K562 (cell line): ENCODE results near the gene TRAPPC1. TPM values are rescaled to one million over a fixed set of nuclear protein-coding genes. Genes with fewer than 3 reads are reported as not detected.

Source experiments
- EHMT2 ChIP-seq: fragments of 450-650 bp; IDR thresholded peaks from 2 replicates; pipeline ENCODE4 v1.6.1; 2018; ENCODE audit warnings: antibody characterized with exemption
- HCFC1 ChIP-seq: IDR thresholded peaks from 2 replicates; pipeline ENCODE4 v1.6.1; 2012; ENCODE audit warnings: low read depth, low read length, improper control_type of control experiment
- MTF1 ChIP-seq: fragments of 250-450 bp; sonication (Bioruptor Pico); IDR thresholded peaks from 2 replicates; pipeline ENCODE4 v1.9.0; 2021; ENCODE audit warnings: moderate library complexity, mild to moderate bottlenecking, inconsistent platforms, borderline replicate concordance
- NUFIP1 ChIP-seq: fragments of 450-650 bp; IDR thresholded peaks from 2 replicates; pipeline ENCODE4 v1.6.1; 2018; ENCODE audit not compliant: partially characterized antibody
- ZC3H4 ChIP-seq: sonication (generic); formaldehyde crosslinking; IDR thresholded peaks from 2 replicates; pipeline ENCODE4 v1.9.0; 2021; ENCODE audit warnings: missing genetic modification reagents, borderline replicate concordance
- ZNF197 ChIP-seq: fragments of 200-800 bp; sonication (Bioruptor generic); IDR thresholded peaks from 2 replicates; pipeline ENCODE4 v1.6.1; 2016; ENCODE audit warnings: low read depth, missing genetic modification characterization, missing compliant biosample characterization
- ZNF212 ChIP-seq: fragments of 450-650 bp; formaldehyde crosslinking; IDR thresholded peaks from 2 replicates; pipeline ENCODE4 v1.4.0; 2020; ENCODE audit warnings: mild to moderate bottlenecking
- ZNF347 ChIP-seq: fragments of 450-650 bp; formaldehyde crosslinking; IDR thresholded peaks from 2 replicates; pipeline ENCODE4 v1.4.0; 2020; ENCODE audit warnings: low read depth, mild to moderate bottlenecking, moderate library complexity
- ZNF766 ChIP-seq: fragments of 200-800 bp; sonication (Bioruptor generic); conservative IDR thresholded peaks from 2 replicates; pipeline ENCODE4 v1.6.1; 2016; ENCODE audit warnings: missing genetic modification characterization, missing compliant biosample characterization
- polyA plus RNA-seq, 8 experiments: library from polyadenylated mRNA; depleted of rRNA in 4 of 8; stranded (reverse) in 5 of 8; unstranded in 3 of 8; fragments of >200 nt; fragmentation: Nextera tagmentation in 2 of 8; fragmentation: Illumina TruSeq in 1 of 8; extraction: Ambion mirVana in 2 of 8; extraction: Trizol in 1 of 8; gene quantifications; 2 replicates each; pipeline versions ENCODE4 v1.2.1 to v1.2.3, GENCODE V29; 2011 to 2014; ENCODE audit warnings: inconsistent platforms in 1 of 8, missing spikeins in 1 of 8
- total RNA-seq, 7 experiments: library from RNA; depleted of rRNA in 6 of 7; stranded (reverse); fragments of >200 nt in 6 of 7; fragmentation: Illumina TruSeq in 2 of 7; extraction: Trizol in 2 of 7; gene quantifications; 2 replicates each; pipeline versions ENCODE4 v1.2.1 to v1.2.3, GENCODE V29; 2011 to 2021; ENCODE audit warnings: low replicate concordance in 1 of 7
- TF ChIP-seq, protein P1 (sequence below): fragments of 450-650 bp; IDR thresholded peaks from 2 replicates; pipeline ENCODE4 v1.6.1; 2017; ENCODE audit warnings: antibody characterized with exemption
- TF ChIP-seq, protein P2 (sequence below): IDR thresholded peaks from 2 replicates; pipeline ENCODE4 v1.6.1; 2011; ENCODE audit not compliant: insufficient read length; ENCODE audit errors: extremely low read depth
- TF ChIP-seq, protein P3 (sequence below): fragments of 250-450 bp; sonication (Bioruptor Pico); IDR thresholded peaks from 2 replicates; pipeline ENCODE4 v1.6.1; 2021; ENCODE audit warnings: mild to moderate bottlenecking
- TF ChIP-seq, protein P4 (sequence below): sonication (generic); formaldehyde crosslinking; IDR thresholded peaks from 2 replicates; pipeline ENCODE4 v1.8.0; 2022; ENCODE audit warnings: mild to moderate bottlenecking, missing genetic modification reagents
- TF ChIP-seq, protein P5 (sequence below): fragments of 450-650 bp; IDR thresholded peaks from 2 replicates; pipeline ENCODE4 v1.6.1; 2017; ENCODE audit warnings: mild to moderate bottlenecking, moderate library complexity
- TF ChIP-seq, protein P6 (sequence below): sonication (generic); formaldehyde crosslinking; IDR thresholded peaks from 2 replicates; pipeline ENCODE4 v1.8.1; 2023; ENCODE audit warnings: mild to moderate bottlenecking, missing genetic modification reagents

TRAPPC1 gene
- total and polyA plus RNA-seq, 9 of the 15 experiments (the other 6 are each of a cell fraction or from before 2014, with no cell fraction given), result 11.7 to 82.8 (median 36.2) TPM

DNA sequence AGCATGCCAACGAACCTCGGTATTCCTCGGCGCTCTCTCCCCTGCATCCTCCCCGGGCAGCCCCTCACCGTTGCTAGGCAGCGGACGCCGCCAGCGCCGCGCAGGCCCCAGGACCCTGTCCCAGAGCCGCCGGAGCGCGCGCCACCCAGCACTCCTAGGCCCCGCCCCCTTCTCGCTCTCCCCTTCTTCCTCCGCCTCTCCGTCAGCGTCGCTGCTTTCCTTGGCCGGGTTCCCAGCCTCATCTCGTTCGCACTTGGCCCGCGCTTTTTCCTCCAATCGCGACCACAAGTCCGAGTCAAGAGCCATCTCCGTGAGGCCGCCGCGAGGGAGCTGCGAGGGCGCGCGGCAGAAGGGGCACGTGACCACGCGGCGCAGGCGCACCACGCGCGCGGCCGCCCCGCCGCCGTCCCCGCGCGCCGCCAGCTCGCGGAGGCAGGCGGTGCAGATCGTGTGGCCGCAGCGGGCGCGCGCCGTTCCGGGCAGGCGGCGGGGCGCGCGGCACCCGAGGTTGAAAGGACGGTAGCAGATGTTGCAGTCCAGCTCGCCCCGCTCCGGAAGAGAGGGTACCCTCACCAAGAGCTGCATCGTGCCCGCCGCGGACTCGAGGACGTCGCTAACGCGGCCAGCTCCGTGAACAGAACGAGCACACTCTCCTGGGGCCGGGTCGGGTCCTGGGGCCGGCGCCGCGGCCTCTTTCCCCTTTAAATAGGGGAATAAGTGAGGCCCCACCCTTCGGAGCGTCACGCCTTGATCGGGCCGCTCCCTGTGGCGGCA, 15.9 kb downstream of the TRAPPC1 start, which contains the start of gene RNF227 (continued):
- TF ChIP-seq, protein P1, sequence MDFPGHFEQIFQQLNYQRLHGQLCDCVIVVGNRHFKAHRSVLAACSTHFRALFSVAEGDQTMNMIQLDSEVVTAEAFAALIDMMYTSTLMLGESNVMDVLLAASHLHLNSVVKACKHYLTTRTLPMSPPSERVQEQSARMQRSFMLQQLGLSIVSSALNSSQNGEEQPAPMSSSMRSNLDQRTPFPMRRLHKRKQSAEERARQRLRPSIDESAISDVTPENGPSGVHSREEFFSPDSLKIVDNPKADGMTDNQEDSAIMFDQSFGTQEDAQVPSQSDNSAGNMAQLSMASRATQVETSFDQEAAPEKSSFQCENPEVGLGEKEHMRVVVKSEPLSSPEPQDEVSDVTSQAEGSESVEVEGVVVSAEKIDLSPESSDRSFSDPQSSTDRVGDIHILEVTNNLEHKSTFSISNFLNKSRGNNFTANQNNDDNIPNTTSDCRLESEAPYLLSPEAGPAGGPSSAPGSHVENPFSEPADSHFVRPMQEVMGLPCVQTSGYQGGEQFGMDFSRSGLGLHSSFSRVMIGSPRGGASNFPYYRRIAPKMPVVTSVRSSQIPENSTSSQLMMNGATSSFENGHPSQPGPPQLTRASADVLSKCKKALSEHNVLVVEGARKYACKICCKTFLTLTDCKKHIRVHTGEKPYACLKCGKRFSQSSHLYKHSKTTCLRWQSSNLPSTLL, result no peak
- TF ChIP-seq, protein P2, sequence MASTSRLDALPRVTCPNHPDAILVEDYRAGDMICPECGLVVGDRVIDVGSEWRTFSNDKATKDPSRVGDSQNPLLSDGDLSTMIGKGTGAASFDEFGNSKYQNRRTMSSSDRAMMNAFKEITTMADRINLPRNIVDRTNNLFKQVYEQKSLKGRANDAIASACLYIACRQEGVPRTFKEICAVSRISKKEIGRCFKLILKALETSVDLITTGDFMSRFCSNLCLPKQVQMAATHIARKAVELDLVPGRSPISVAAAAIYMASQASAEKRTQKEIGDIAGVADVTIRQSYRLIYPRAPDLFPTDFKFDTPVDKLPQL, result no peak
- TF ChIP-seq ZNF212 (no peak), HCFC1 (no peak), ZNF197 (CRISPR knock-in tag) (peak; percentile 75; the same call in 1 of the 2 replicates), ZNF766 (CRISPR knock-in tag) (peak; percentile 86), NUFIP1 (no peak), ZNF347 (no peak), ZC3H4 (CRISPR knock-in tag) (no peak), EHMT2 (no peak), MTF1 (CRISPR knock-in tag) (no peak)
- TF ChIP-seq, protein P3, sequence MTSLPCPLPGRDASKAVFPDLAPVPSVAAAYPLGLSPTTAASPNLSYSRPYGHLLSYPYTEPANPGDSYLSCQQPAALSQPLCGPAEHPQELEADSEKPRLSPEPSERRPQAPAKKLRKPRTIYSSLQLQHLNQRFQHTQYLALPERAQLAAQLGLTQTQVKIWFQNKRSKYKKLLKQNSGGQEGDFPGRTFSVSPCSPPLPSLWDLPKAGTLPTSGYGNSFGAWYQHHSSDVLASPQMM (CRISPR knock-in tag), result no peak
- TF ChIP-seq, protein P4, sequence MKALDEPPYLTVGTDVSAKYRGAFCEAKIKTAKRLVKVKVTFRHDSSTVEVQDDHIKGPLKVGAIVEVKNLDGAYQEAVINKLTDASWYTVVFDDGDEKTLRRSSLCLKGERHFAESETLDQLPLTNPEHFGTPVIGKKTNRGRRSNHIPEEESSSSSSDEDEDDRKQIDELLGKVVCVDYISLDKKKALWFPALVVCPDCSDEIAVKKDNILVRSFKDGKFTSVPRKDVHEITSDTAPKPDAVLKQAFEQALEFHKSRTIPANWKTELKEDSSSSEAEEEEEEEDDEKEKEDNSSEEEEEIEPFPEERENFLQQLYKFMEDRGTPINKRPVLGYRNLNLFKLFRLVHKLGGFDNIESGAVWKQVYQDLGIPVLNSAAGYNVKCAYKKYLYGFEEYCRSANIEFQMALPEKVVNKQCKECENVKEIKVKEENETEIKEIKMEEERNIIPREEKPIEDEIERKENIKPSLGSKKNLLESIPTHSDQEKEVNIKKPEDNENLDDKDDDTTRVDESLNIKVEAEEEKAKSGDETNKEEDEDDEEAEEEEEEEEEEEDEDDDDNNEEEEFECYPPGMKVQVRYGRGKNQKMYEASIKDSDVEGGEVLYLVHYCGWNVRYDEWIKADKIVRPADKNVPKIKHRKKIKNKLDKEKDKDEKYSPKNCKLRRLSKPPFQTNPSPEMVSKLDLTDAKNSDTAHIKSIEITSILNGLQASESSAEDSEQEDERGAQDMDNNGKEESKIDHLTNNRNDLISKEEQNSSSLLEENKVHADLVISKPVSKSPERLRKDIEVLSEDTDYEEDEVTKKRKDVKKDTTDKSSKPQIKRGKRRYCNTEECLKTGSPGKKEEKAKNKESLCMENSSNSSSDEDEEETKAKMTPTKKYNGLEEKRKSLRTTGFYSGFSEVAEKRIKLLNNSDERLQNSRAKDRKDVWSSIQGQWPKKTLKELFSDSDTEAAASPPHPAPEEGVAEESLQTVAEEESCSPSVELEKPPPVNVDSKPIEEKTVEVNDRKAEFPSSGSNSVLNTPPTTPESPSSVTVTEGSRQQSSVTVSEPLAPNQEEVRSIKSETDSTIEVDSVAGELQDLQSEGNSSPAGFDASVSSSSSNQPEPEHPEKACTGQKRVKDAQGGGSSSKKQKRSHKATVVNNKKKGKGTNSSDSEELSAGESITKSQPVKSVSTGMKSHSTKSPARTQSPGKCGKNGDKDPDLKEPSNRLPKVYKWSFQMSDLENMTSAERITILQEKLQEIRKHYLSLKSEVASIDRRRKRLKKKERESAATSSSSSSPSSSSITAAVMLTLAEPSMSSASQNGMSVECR (CRISPR knock-in tag), result peak; percentile 36; the same call in 1 of the 2 replicates
- TF ChIP-seq, protein P5, sequence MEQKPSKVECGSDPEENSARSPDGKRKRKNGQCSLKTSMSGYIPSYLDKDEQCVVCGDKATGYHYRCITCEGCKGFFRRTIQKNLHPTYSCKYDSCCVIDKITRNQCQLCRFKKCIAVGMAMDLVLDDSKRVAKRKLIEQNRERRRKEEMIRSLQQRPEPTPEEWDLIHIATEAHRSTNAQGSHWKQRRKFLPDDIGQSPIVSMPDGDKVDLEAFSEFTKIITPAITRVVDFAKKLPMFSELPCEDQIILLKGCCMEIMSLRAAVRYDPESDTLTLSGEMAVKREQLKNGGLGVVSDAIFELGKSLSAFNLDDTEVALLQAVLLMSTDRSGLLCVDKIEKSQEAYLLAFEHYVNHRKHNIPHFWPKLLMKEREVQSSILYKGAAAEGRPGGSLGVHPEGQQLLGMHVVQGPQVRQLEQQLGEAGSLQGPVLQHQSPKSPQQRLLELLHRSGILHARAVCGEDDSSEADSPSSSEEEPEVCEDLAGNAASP, result no peak
- TF ChIP-seq, protein P6, sequence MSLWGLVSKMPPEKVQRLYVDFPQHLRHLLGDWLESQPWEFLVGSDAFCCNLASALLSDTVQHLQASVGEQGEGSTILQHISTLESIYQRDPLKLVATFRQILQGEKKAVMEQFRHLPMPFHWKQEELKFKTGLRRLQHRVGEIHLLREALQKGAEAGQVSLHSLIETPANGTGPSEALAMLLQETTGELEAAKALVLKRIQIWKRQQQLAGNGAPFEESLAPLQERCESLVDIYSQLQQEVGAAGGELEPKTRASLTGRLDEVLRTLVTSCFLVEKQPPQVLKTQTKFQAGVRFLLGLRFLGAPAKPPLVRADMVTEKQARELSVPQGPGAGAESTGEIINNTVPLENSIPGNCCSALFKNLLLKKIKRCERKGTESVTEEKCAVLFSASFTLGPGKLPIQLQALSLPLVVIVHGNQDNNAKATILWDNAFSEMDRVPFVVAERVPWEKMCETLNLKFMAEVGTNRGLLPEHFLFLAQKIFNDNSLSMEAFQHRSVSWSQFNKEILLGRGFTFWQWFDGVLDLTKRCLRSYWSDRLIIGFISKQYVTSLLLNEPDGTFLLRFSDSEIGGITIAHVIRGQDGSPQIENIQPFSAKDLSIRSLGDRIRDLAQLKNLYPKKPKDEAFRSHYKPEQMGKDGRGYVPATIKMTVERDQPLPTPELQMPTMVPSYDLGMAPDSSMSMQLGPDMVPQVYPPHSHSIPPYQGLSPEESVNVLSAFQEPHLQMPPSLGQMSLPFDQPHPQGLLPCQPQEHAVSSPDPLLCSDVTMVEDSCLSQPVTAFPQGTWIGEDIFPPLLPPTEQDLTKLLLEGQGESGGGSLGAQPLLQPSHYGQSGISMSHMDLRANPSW (CRISPR knock-in tag), result no peak
